Nephron (organoid): Measurements from ENCODE around the gene PLXND1.

ENCODE experiments used
- H3K27ac Mint-ChIP-seq, 3 experiments: 2 replicates each; pipeline ENCODE4 v1.8.0; 2020; ENCODE audit warnings: mixed read lengths in 3 of 3, mild to moderate bottlenecking in 2 of 3, moderate library complexity in 1 of 3
- H3K27me3 Mint-ChIP-seq: 2 replicates; pipeline ENCODE4 v1.8.0; 2021; ENCODE audit warnings: low read depth, mild to moderate bottlenecking, moderate library complexity, mixed read lengths
- H3K36me3 Mint-ChIP-seq: 2 replicates; pipeline ENCODE4 v1.8.0; 2020; ENCODE audit warnings: low read depth, mixed read lengths
- H3K4me1 Mint-ChIP-seq: 2 replicates; pipeline ENCODE4 v1.8.0; 2020; ENCODE audit warnings: mixed read lengths
- H3K4me3 Mint-ChIP-seq, 3 experiments: 2 replicates each; pipeline ENCODE4 v1.8.0; 2020; ENCODE audit warnings: mild to moderate bottlenecking in 3 of 3, mixed read lengths in 3 of 3, moderate library complexity in 2 of 3
- H3K9me3 Mint-ChIP-seq: 2 replicates; pipeline ENCODE4 v1.8.0; 2020; ENCODE audit warnings: mixed read lengths
- TF ChIP-seq, protein P1 (sequence below), 3 experiments: fragments of 200-600 bp; sonication (generic); IDR thresholded peaks; one replicate each; pipeline ENCODE4 v1.5.0; 2021; ENCODE audit warnings: antibody characterized with exemption in 3 of 3; ENCODE audit not compliant: unreplicated experiment in 3 of 3

The PLXND1 gene

DNA sequence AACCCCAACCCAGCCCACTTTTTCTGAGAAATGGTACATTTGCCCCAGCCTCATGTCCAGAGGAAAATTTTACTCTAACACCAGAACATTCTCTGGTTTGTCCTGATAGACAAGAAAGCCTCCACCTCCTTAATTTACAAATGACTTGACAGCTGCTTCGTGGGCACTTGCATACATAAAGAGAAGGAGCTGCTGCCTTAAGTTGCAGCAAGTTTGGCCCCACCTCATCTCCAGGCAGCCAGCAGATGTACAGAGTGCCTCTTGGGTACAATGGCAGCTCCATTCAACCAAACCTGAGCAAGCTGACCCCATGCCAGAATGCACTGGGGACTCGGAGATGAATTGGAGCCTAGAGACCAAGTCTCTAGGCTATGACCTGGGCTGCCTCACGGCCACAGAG, 69.7 kb downstream of the PLXND1 start:
- Mint-ChIP-seq H3K27ac (no peak overlapping the region), H3K36me3 (no peaks in the 10 kb centered on the region), H3K4me1 (peaks cover 21% of the 10 kb centered on the region), H3K9me3 (no peaks in the 10 kb centered on the region), H3K27me3 (peaks cover 7% of the 10 kb centered on the region), H3K4me3 (no peak overlapping the region)
- TF ChIP-seq, protein P1, sequence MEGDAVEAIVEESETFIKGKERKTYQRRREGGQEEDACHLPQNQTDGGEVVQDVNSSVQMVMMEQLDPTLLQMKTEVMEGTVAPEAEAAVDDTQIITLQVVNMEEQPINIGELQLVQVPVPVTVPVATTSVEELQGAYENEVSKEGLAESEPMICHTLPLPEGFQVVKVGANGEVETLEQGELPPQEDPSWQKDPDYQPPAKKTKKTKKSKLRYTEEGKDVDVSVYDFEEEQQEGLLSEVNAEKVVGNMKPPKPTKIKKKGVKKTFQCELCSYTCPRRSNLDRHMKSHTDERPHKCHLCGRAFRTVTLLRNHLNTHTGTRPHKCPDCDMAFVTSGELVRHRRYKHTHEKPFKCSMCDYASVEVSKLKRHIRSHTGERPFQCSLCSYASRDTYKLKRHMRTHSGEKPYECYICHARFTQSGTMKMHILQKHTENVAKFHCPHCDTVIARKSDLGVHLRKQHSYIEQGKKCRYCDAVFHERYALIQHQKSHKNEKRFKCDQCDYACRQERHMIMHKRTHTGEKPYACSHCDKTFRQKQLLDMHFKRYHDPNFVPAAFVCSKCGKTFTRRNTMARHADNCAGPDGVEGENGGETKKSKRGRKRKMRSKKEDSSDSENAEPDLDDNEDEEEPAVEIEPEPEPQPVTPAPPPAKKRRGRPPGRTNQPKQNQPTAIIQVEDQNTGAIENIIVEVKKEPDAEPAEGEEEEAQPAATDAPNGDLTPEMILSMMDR (IDR thresholded peaks at IDR 0.05; ENCODE audit: unreplicated experiment in 3 of 3) = no peak

DNA sequence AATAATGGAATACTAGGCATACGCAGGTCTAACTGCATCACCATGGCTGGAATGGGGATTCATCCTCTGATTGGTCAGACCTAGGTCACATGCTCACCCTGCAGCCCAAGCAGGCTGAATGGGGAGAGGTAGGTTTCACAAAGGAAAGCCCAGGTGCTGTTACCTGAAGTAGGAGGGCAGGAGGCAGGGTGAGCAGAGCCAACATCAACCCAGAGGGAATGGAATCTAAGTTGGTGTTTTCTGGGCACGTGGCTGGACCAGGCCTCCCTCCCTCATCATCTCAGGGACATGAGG, 70.2 kb downstream of the PLXND1 start:
- Mint-ChIP-seq H3K27ac (peak overlapping the region in 1 of 3 experiments; percentile 12), H3K4me3 (no peak overlapping the region), H3K27me3 (peaks cover 7% of the 10 kb centered on the region), H3K4me1 (peaks cover 25% of the 10 kb centered on the region), H3K9me3 (no peaks in the 10 kb centered on the region), H3K36me3 (no peaks in the 10 kb centered on the region)
- TF ChIP-seq, protein P1 (IDR thresholded peaks at IDR 0.05; ENCODE audit: unreplicated experiment in 3 of 3) = no peak

DNA sequence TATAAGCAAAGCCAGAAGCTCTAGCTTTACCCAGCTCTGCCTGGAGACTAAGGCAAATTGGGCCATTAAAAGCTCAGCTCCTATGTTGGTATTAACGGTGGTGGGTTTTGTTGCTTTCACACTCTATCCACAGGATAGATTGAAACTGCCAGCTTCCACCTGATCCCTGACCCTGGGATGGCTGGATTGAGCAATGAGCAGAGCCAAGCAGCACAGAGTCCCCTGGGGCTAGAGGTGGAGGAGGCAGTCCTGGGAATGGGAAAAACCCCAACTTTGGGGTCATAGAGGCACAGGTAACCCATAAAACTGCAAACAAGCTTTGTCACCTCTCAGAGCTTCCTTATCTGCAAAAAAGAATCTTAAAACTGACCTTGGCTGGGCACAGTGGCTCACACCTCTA, 71.4 kb downstream of the PLXND1 start:
- Mint-ChIP-seq H3K9me3 (no peaks in the 10 kb centered on the region), H3K27ac (peak overlapping the region; percentile 68 to 80 (median 79)), H3K27me3 (peaks cover 14% of the 10 kb centered on the region), H3K4me3 (no peak overlapping the region), H3K36me3 (no peaks in the 10 kb centered on the region), H3K4me1 (peaks cover 34% of the 10 kb centered on the region)
- TF ChIP-seq, protein P1 (IDR thresholded peaks at IDR 0.05; ENCODE audit: unreplicated experiment in 3 of 3) = no peak

DNA sequence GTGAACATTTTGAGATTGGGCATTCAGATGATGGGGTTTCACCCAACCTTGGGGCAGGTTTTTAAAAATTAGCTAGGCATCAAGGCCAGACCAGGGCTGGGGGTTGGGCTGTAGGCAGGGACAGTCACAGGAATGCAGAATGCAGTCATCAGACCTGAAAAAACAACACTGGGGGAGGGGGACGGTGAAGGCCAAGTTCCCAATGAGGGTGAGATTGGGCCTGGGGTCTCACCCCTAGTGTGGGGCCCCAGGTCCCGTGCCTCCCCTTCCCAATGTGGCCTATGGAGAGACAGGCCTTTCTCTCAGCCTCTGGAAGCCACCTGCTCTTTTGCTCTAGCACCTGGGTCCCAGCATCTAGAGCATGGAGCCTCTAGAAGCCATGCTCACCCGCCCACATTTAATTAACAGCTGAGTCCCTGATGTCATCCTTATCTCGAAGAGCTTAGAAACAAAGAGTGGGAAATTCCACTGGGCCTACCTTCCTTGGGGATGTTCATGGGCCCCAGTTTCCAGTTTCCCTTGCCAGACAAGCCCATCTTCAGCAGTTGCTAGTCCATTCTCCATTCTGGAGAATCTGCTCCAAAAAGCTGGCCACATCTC, 71.9 kb downstream of the PLXND1 start:
- TF ChIP-seq, protein P1 (IDR thresholded peaks at IDR 0.05; ENCODE audit: unreplicated experiment in 3 of 3) = no peak
- H3K36me3 Mint-ChIP-seq = no peaks in the 10 kb centered on the region
- no peaks in the 10 kb centered on the region for H3K9me3 Mint-ChIP-seq
- peak overlapping the region; percentile 68 to 80 (median 79) for H3K27ac Mint-ChIP-seq
- no peak overlapping the region for H3K4me3 Mint-ChIP-seq
- peaks cover 38% of the 10 kb centered on the region for H3K4me1 Mint-ChIP-seq
- H3K27me3 Mint-ChIP-seq = peaks cover 14% of the 10 kb centered on the region

DNA sequence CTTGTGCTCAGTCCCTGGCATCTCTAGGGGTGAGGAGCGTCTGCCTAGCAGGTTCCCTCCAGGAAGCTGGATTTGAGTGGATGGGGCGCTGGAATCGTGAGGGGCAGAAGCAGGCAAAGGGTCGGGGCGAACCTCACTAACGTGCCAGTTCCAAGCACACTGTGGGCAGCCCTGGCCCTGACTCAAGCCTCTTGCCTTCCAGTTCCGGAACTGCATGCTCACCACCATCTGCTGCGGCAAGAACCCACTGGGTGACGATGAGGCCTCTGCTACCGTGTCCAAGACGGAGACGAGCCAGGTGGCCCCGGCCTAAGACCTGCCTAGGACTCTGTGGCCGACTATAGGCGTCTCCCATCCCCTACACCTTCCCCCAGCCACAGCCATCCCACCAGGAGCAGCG, 73.1 kb downstream of the PLXND1 start:
- Mint-ChIP-seq H3K27ac (peak overlapping the region in 1 of 3 experiments; percentile 79), H3K4me3 (no peak overlapping the region), H3K9me3 (no peaks in the 10 kb centered on the region), H3K36me3 (no peaks in the 10 kb centered on the region), H3K27me3 (peaks cover 14% of the 10 kb centered on the region), H3K4me1 (peaks cover 32% of the 10 kb centered on the region)
- TF ChIP-seq, protein P1 (IDR thresholded peaks at IDR 0.05; ENCODE audit: unreplicated experiment in 3 of 3) = no peak

DNA sequence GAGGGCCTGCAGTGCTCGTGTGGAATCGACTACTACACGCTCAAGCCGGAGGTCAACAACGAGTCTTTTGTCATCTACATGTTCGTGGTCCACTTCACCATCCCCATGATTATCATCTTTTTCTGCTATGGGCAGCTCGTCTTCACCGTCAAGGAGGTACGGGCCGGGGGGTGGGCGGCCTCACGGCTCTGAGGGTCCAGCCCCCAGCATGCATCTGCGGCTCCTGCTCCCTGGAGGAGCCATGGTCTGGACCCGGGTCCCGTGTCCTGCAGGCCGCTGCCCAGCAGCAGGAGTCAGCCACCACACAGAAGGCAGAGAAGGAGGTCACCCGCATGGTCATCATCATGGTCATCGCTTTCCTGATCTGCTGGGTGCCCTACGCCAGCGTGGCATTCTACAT, 74.2 kb downstream of the PLXND1 start:
- H3K27ac Mint-ChIP-seq = peak overlapping the region in 2 of 3 experiments; percentile 7 to 42
- H3K9me3 Mint-ChIP-seq = no peaks in the 10 kb centered on the region
- H3K36me3 Mint-ChIP-seq = no peaks in the 10 kb centered on the region
- TF ChIP-seq, protein P1 (IDR thresholded peaks at IDR 0.05; ENCODE audit: unreplicated experiment in 3 of 3) = no peak
- no peak overlapping the region for H3K4me3 Mint-ChIP-seq
- H3K27me3 Mint-ChIP-seq = peaks cover 11% of the 10 kb centered on the region
- H3K4me1 Mint-ChIP-seq = peaks cover 32% of the 10 kb centered on the region
